HepG2 (cell line): ENCODE results near the gene PRM3. TPM values are rescaled to one million over a fixed set of nuclear protein-coding genes. Genes with fewer than 3 reads are reported as not detected.

Experiments used
- ATF2 ChIP-seq: sonication (generic); formaldehyde crosslinking; IDR thresholded peaks from 2 replicates; pipeline ENCODE4 v1.4.0; 2020; ENCODE audit warnings: missing genetic modification reagents
- DR1 ChIP-seq: sonication (generic); formaldehyde crosslinking; IDR thresholded peaks from 2 replicates; pipeline ENCODE4 v1.8.0; 2021; ENCODE audit warnings: mild to moderate bottlenecking, missing genetic modification reagents, inconsistent platforms
- GLMP ChIP-seq: sonication (generic); formaldehyde crosslinking; IDR thresholded peaks from 2 replicates; pipeline ENCODE4 v1.9.0; 2021; ENCODE audit warnings: missing genetic modification reagents, mild to moderate bottlenecking, borderline replicate concordance
- KAT8 ChIP-seq: IDR thresholded peaks from 2 replicates; pipeline ENCODE4 v1.6.1; 2016; ENCODE audit warnings: missing genetic modification reagents, missing compliant biosample characterization
- KLF12 ChIP-seq: sonication (generic); formaldehyde crosslinking; IDR thresholded peaks from 2 replicates; pipeline ENCODE4 v1.4.0; 2020; ENCODE audit warnings: missing genetic modification reagents, borderline replicate concordance
- NFKB2 ChIP-seq: sonication (generic); formaldehyde crosslinking; IDR thresholded peaks from 2 replicates; pipeline ENCODE4 v1.4.0; 2020; ENCODE audit warnings: missing genetic modification reagents, borderline replicate concordance
- PRDM10 ChIP-seq: sonication (generic); formaldehyde crosslinking; IDR thresholded peaks from 2 replicates; pipeline ENCODE4 v1.4.0; 2020; ENCODE audit warnings: low read depth, missing genetic modification reagents
- SP5 ChIP-seq: IDR thresholded peaks from 2 replicates; pipeline ENCODE4 v1.6.1; 2016; ENCODE audit warnings: low read depth, borderline replicate concordance
- ZNF232 ChIP-seq: sonication (generic); formaldehyde crosslinking; IDR thresholded peaks from 2 replicates; pipeline ENCODE4 v1.4.0; 2020; ENCODE audit warnings: missing genetic modification reagents, borderline replicate concordance
- ZNF275 ChIP-seq: sonication (generic); formaldehyde crosslinking; IDR thresholded peaks from 2 replicates; pipeline ENCODE4 v1.8.0; 2022; ENCODE audit warnings: missing genetic modification reagents, mild to moderate bottlenecking, inconsistent platforms, borderline replicate concordance
- ZNF276 ChIP-seq: sonication (generic); formaldehyde crosslinking; IDR thresholded peaks from 2 replicates; pipeline ENCODE4 v1.4.0; 2020; ENCODE audit warnings: mild to moderate bottlenecking, low read depth, missing genetic modification reagents
- ZNF510 ChIP-seq: sonication (generic); formaldehyde crosslinking; IDR thresholded peaks from 2 replicates; pipeline ENCODE4 v1.4.0; 2020; ENCODE audit warnings: low read depth, mild to moderate bottlenecking, missing genetic modification reagents
- ZNF556 ChIP-seq: sonication (generic); formaldehyde crosslinking; IDR thresholded peaks from 2 replicates; pipeline ENCODE4 v1.4.0; 2020; ENCODE audit warnings: mild to moderate bottlenecking, missing genetic modification reagents, borderline replicate concordance
- ZNF607 ChIP-seq: sonication (generic); formaldehyde crosslinking; IDR thresholded peaks from 2 replicates; pipeline ENCODE4 v1.5.1; 2020; ENCODE audit warnings: missing genetic modification reagents, mild to moderate bottlenecking, borderline replicate concordance
- ZNF7 ChIP-seq: IDR thresholded peaks from 2 replicates; pipeline ENCODE4 v1.6.1; 2016; ENCODE audit warnings: missing biosample characterization, missing genetic modification reagents
- ZNF737 ChIP-seq: sonication (generic); formaldehyde crosslinking; IDR thresholded peaks from 2 replicates; pipeline ENCODE4 v1.5.0; 2020; ENCODE audit warnings: missing genetic modification reagents, mild to moderate bottlenecking, borderline replicate concordance
- ZNF782 ChIP-seq: sonication (generic); formaldehyde crosslinking; IDR thresholded peaks from 2 replicates; pipeline ENCODE4 v1.4.0; 2020; ENCODE audit warnings: missing genetic modification reagents, mild to moderate bottlenecking, borderline replicate concordance
- ZNF839 ChIP-seq: sonication (generic); formaldehyde crosslinking; IDR thresholded peaks from 2 replicates; pipeline ENCODE4 v1.4.0; 2020; ENCODE audit warnings: missing genetic modification reagents, mild to moderate bottlenecking, borderline replicate concordance
- polyA plus RNA-seq, 8 experiments: library from polyadenylated mRNA; depleted of rRNA in 3 of 8; stranded (reverse) in 7 of 8; unstranded in 1 of 8; fragments of >200 nt; fragmentation: Illumina TruSeq in 4 of 8; extraction: Trizol in 4 of 8; gene quantifications; 2 replicates each; pipeline versions ENCODE4 v1.2.1 to v1.2.3, GENCODE V29; 2011 to 2016; ENCODE audit warnings: low read depth in 4 of 8, missing spikeins in 1 of 8, mixed read lengths in 1 of 8; ENCODE audit not compliant: insufficient read depth in 1 of 8
- total RNA-seq, 5 experiments: library from RNA; depleted of rRNA; stranded (reverse); fragments of >200 nt; fragmentation: Illumina TruSeq; extraction: Trizol; gene quantifications; 2 replicates each; pipeline ENCODE4 v1.2.3, GENCODE V29; 2016; ENCODE audit warnings: low read depth in 1 of 5

PRM3 gene
- total and polyA plus RNA-seq, 2 of the 13 experiments (the other 11 are each of a cell fraction or from before 2014, with no cell fraction given): not detected

- TF ChIP-seq SP5 (CRISPR knock-in tag) (peak; percentile 84), ZNF607 (CRISPR knock-in tag) (peak; percentile 84), ZNF232 (CRISPR knock-in tag) (no peak; the same call in 1 of the 2 replicates), ZNF782 (CRISPR knock-in tag) (no peak), ZNF7 (peak; percentile 6; the same call in 1 of the 2 replicates), ZNF737 (CRISPR knock-in tag) (no peak), KAT8 (CRISPR knock-in tag) (peak; percentile 45; the same call in 1 of the 2 replicates), GLMP (CRISPR knock-in tag) (no peak), NFKB2 (no peak; the same call in 1 of the 2 replicates), ZNF839 (CRISPR knock-in tag) (no peak), ZNF275 (CRISPR knock-in tag) (no peak), ZNF510 (no peak), ZNF276 (CRISPR knock-in tag) (no peak), PRDM10 (CRISPR knock-in tag) (0 out of 2 replicates have a peak, but pooled peaks have one; percentile 23), ZNF556 (CRISPR knock-in tag) (no peak), DR1 (no peak), ATF2 (peak; percentile 76), KLF12 (no peak)
These were observed 36.6 kb upstream of the PRM3 start (continued) for GRCh38 chr16:11309895-11310633.
